ENCODE results near the gene NME5.

DNA sequence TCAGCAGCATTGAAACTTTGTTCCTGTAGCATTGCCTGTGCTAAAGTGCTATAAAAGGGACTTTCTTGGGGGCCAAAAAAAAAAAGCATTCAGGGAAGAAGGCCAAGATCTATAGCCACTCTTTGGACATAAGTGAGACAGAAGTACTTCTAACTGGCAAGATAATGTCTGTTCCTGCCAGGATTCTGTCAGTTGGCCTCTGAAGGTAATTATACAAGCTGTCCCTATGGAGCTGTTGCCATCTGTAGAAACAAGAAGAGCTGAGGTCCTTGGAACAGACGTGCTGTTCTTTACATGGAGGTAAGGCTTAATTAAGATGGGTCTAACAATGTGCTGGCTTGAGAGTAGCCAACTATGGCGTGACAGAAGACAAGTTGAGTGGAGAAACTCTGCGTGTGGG is 49.4 kb upstream of the NME5 start:
- no peak for TF ChIP-seq POLR2A (IDR thresholded peaks at IDR 0.05)
- TF ChIP-seq CTCF (IDR thresholded peaks at IDR 0.05), result no peak
